LHCN-M2 (cell line): ENCODE data around the gene STXBP5L. TPM values are rescaled to one million over a fixed set of nuclear protein-coding genes. Genes with fewer than 3 reads are reported as not detected.
A peak's percentile ranks its signal among the peaks of the same experiment; 100 is the strongest.
"Not testable (repeated sequence)": the region's sequence is repeated elsewhere in the genome, so short reads cannot be mapped to it uniquely, and the experiment has no call there.

Experiments
- DNase-seq: peaks from one replicate; pipeline ENCODE4 v3.0.0-alpha.2; 2012; ENCODE audit warnings: low read depth
- total RNA-seq: library from RNA; depleted of rRNA; stranded (reverse); fragments of >200 nt; gene quantifications from 2 replicates; pipeline ENCODE4 v1.2.3, GENCODE V29; 2014

The STXBP5L gene
- total RNA-seq, 1 experiment from 2014 or later, result under 0.01 TPM

DNA sequence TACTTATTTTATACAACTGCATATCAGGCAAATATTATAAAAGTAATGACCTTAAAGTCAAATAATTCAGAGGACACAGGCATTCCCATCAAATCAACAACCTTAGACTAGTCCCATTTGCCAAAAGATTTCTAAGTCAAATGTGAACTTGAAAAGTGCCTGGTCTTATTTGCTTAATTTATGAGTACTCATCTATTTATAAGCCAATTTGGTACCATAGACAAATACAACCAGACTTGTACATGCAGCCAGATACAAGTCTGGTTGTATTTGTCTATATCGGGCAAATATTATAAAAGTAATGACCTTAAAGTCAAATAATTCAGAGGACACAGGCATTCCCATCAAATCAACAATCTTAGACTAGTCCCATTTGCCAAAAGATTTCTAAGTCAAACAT lies 322.2 kb downstream of the STXBP5L start:
- DNase-seq, result not testable (repeated sequence)

GRCh38 chr3:121231872-121232271 lies 323.9 kb downstream of the STXBP5L start:
- DNase-seq, result no peak

- no peak for DNase-seq
These were observed 324.6 kb downstream of the STXBP5L start for GRCh38 chr3:121232309-121233225.

DNA sequence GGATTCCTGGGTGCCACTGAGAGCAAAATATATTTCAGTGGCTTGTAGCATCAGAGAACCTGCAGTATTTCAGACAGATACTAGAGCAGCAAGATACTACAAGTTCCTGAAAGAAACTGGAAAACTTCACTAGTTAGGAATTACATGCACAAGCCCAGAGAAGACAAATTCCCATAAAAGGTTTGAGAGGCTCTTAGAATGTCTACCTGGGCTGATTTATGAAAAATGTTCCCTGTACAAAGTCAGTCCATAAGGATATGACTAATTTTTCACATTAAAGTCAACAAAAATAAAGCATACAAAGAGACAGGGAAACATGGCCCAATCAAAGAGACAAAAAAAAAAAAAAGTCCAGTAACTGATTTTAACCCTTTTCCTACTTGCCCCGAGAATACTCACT lies 335.2 kb downstream of the STXBP5L start:
- DNase-seq, result no peak

GRCh38 chr3:121252676-121253075 lies 344.7 kb downstream of the STXBP5L start:
- DNase-seq, result no peak

GRCh38 chr3:121269389-121269788 lies 361.4 kb downstream of the STXBP5L start:
- DNase-seq, result no peak

- no peak for DNase-seq
These were observed 366.4 kb downstream of the STXBP5L start for GRCh38 chr3:121274411-121274810.

- no peak for DNase-seq
These were observed 387.4 kb downstream of the STXBP5L start for GRCh38 chr3:121295452-121295851.

DNA sequence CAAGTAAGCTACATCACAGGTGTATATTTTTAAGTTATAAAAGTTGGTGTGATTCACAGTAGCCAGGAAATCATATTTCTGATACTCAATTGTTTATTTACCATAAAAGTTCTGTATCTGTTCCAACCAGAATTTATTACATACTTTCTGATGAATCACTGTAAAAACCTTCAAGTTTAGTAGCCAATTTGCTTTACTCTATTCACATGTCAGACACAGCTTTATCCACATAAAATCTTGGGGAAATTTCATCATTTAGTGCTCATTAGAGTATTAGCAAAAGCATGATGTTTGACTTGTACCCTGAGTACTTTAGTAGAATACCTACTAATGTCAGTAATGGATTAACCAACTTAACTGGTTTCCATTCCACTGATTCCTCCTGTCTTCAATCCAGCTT lies 388.0 kb downstream of the STXBP5L start:
- DNase-seq, result no peak

DNA sequence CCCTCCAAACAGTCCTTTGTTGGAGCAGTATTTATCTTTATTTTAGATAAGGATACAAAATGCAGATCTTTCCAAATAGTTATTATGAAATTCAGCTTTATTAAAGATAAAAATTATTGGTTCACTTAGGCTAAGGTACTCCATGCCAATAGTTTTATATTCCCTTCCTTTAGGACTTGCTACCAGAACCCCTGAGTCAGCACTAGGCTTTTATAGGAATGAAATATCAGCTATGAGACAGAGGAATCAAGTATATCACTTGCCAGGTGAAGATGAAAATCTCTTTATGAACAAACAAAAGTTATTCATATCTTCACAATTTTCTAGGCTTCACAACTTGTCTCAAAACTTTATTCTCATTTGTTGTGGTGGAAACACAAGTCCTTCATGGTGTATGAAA lies 416.3 kb downstream of the STXBP5L start:
- DNase-seq, result no peak

DNA sequence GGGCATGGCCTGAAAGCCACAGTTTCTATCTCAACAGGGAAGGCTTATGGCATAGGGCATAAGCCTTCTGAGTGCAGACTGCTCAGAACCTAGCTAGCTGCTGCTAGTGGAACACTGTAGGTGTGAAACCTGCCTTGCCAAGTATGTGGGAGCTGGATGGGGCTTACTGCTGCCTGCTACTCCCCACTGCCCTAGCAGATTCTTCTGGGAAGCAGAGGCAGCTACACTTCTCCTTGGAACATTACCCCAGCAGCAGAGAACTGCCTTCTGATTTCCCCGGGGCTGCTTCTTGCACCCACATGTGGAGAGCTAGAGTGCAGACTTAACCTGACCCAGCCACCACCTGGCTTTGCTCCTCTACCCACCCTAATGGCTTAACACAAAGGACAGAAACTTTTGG lies 422.1 kb downstream of the STXBP5L start:
- DNase-seq, result no peak

GRCh38 chr3:121330634-121331033 lies 422.6 kb downstream of the STXBP5L start:
- DNase-seq, result peak; percentile 4

- DNase-seq, result not testable (repeated sequence)
These were observed 448.0 kb downstream of the STXBP5L start for GRCh38 chr3:121355960-121356359.

- no peak for DNase-seq
These were observed 454.2 kb downstream of the STXBP5L start for GRCh38 chr3:121362035-121362734.

- DNase-seq, result not testable (repeated sequence)
These were observed 480.3 kb downstream of the STXBP5L start for GRCh38 chr3:121388308-121388707.

- not testable (repeated sequence) for DNase-seq
These were observed 488.0 kb downstream of the STXBP5L start for GRCh38 chr3:121395967-121396366.

- not testable (repeated sequence) for DNase-seq
These were observed 490.0 kb downstream of the STXBP5L start for GRCh38 chr3:121398051-121398450.

GRCh38 chr3:121399820-121400219 lies 491.8 kb downstream of the STXBP5L start:
- no peak for DNase-seq

- DNase-seq, result no peak
These were observed 497.6 kb downstream of the STXBP5L start for GRCh38 chr3:121405631-121406030.

DNA sequence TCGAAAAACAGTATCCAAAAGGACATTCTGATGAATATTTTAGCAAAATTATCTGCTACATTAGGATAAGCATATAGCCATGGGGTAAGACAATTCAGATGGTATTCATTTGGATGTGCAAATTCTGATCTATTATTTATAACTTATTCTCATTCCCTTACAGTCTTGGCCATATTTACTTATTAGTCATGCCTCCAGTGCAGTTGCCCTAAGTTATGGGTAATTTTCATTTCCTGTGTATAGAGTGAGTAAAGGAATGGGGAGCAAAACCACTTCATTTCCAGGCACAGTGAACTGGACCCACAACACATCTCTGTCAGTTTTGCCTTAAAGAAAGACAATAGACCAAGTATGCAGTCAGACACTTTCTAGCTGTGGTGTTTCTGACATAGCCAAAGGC lies 503.5 kb downstream of the STXBP5L start:
- no peak for DNase-seq

DNA sequence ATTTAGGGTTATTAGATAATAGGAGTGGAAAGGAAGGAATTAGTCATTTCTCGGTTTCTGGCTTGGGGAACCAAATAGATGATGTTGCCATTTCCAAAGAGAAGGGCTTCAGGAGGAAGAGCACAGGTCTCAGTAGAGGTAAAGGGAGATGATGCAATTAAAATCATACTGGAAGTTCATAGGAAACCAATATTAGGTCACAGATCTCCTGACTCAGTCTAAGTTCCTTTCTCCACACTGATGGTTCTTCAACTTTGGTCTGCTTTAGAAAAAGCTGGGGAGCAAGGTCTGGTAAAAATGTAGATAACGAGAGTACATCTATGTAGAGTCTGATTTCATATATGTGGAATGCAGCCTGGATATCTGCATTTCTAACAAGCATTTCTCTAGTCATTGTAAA lies 506.9 kb downstream of the STXBP5L start:
- no peak for DNase-seq

- no peak for DNase-seq
These were observed 510.2 kb downstream of the STXBP5L start for GRCh38 chr3:121418182-121418581.

GRCh38 chr3:121424549-121424948 lies 516.5 kb downstream of the STXBP5L start:
- no peak for DNase-seq
